Left renal cortex interstitium (tissue), 4 donors: Measurements from ENCODE around the gene TSPAN17. TPM values are rescaled to one million over a fixed set of nuclear protein-coding genes. Genes with fewer than 3 reads are reported as not detected.
A peak's percentile ranks its signal among the peaks of the same experiment; 100 is the strongest.
"Not testable (repeated sequence)": the region's sequence is repeated elsewhere in the genome, so short reads cannot be mapped to it uniquely, and the experiment has no call there.

Source experiments
- DNase-seq, 4 donors: peaks; one replicate each; pipeline ENCODE4 v3.0.0-alpha.2; 2013; ENCODE audit warnings: low read depth in 4 of 4, low spot score in 2 of 4, missing footprints in 1 of 4
- polyA plus RNA-seq, 4 donors: library from polyadenylated mRNA; unstranded; fragments of 120-200 nt; gene quantifications; one replicate each; pipeline ENCODE4 v1.2.1, GENCODE V29; 2013; ENCODE audit not compliant: insufficient read length in 4 of 4

TSPAN17 gene, protein sequence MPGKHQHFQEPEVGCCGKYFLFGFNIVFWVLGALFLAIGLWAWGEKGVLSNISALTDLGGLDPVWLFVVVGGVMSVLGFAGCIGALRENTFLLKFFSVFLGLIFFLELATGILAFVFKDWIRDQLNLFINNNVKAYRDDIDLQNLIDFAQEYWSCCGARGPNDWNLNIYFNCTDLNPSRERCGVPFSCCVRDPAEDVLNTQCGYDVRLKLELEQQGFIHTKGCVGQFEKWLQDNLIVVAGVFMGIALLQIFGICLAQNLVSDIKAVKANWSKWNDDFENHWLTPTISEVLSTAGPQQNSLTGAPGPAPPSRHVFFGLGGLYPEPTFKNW
- 10 to 100 TPM; 29.2 to 37.8 (median 33.5) TPM for polyA plus RNA-seq

DNA sequence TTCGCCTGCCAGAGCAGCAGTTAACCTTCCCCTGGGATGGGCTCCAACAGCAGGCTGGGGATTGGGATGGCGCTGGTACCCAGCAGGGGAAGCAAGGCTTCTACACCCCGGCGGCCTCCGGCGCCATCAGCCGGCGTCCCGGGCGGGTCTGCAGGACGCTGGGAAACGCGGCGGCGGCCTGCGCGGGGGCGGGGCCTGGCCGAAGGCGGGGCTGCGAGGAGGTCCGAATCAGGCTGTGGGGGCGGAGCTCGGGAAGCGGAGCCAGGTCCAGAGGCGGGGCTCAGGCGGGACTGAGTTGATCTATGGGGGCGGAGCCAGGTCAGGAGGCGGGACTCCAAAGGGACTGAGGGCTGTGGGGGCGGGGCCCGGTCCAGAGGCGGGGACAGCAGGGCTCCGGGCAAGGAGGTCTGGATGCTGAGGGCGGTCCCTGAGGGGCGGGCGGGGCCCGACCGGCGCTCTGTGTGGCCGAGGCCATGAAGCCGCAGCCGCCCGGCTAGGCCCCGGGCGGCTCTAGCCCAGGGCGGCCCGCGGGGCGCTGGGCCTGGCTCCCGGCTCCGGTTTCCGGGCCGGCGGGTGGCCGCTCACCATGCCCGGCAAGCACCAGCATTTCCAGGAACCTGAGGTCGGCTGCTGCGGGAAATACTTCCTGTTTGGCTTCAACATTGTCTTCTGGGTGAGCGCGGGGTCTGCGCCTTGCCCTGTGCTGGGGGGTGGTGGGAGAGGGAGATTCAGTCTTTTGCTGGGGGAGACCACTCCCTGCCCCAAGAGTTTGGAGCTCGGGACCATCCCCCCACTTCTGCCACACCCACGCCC is at the start of gene TSPAN17:
Gene TSPAN17 (plus strand): TSS at position 455 of the 813 bp plus-strand sequence. CDS start 132 bp downstream, at position 587.
- peak; percentile 89 to 99 (median 98) for DNase-seq

DNA sequence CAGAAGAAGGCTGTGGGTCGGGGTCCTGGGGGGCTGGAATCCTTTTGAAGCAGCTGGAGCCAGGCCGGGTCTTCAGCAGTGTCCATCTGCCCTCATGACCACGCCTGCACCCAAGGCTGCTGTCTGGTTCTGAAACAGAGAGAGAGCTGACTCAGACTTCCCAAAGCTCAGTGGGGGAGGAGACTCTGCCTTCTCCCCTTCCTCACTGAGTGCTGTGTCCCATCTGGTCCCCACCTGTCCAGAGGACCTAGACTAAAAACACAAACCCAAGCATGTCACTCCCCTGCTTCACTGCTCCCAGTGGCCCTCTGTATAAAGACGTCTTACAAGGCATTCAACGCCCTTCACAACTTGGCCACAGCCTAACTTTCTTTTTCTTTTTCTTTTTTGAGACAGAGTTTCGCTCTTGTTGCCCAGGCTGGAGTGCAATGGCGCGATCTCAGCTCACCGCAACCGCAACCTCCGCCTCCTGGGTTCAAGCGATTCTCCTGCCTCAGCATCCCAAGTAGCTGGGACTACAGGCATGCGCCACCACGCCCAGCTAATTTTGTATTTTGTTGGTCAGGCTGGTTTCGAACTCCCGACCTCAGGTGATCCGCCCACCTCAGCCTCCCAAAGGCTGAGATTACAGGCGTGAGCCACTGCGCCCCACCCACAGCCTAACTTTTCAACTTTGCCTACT is 47.4 kb upstream of the TSPAN17 start:
- not testable (repeated sequence) for DNase-seq

DNA sequence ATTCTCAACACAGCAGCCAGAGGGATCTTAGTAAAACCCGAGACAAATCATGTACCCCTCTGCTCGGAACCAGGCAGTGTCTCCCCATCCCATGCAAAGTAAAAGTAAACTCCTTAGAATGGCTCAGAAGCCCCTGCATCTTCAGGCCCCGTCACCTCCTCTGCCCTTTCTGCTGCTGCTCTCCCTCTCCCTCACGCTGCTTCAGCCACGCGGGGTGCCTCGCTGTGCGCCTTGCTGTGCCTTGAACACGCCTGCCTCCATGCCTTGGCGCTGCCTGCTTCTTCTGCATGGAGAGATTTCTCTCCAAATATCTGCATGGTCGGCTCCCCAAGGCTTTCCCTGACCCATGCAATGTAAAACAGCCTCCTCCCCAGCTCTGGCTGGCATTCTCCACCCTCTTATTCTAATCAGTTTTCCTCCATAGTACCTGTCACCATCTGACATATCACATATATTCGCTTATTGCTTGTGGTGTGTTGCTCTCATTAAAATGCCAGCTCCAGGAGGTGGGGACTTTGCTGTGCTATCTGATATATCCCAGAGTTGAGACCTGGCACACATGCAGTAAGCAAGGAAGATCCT is 45.3 kb upstream of the TSPAN17 start:
- DNase-seq: no peak

DNA sequence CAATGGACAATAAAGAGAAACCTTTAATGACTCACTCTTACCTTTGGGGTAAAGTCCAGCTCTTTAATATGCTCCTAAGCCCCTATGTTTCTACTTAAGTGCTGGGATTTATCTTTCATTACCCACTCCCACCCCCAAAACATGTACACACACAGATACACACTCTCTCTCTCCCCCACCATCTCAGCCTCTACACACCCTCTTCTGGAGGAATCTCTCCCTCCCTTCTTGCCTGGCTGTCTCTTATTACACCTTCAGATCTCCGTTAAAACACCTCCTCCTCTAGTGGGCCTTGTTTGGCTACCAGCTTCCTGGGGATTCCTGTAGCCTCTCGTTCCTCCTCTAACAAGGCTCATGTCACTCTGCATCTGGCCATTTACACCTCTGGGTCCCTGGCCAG is 44.2 kb upstream of the TSPAN17 start:
- DNase-seq: no peak

- DNase-seq: no peak
These were observed 41.3 kb upstream of the TSPAN17 start for GRCh38 chr5:176606032-176606431.

GRCh38 chr5:176606875-176607274 is 40.4 kb upstream of the TSPAN17 start:
- no peak for DNase-seq

DNA sequence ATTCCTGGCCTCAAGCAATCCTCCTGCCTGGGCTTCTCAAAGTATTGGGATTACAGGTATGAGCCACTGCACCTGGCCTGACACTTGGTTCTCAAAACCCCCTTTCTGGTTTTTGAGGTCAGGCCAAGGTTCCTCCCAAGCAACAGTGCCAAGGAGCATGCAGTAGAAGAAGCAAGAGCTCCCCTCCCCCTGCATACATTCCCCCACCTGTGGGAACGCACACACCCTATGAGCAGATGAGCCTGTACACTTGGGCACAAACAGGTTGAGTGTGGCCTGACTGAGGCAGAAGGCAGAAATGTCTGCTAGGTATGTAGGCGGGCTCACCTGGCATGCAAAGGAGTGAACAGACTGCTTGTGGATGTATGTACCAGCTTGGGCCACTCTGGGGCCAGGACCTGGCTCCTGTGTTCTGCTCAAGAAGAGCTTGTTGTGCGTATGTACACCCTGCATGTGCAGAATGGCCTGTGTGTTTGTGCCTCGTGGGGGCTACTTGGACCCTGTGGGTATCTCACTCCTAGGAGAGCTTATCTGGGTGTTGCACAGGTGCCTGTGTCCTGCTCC is 39.1 kb upstream of the TSPAN17 start:
- DNase-seq: no peak

DNA sequence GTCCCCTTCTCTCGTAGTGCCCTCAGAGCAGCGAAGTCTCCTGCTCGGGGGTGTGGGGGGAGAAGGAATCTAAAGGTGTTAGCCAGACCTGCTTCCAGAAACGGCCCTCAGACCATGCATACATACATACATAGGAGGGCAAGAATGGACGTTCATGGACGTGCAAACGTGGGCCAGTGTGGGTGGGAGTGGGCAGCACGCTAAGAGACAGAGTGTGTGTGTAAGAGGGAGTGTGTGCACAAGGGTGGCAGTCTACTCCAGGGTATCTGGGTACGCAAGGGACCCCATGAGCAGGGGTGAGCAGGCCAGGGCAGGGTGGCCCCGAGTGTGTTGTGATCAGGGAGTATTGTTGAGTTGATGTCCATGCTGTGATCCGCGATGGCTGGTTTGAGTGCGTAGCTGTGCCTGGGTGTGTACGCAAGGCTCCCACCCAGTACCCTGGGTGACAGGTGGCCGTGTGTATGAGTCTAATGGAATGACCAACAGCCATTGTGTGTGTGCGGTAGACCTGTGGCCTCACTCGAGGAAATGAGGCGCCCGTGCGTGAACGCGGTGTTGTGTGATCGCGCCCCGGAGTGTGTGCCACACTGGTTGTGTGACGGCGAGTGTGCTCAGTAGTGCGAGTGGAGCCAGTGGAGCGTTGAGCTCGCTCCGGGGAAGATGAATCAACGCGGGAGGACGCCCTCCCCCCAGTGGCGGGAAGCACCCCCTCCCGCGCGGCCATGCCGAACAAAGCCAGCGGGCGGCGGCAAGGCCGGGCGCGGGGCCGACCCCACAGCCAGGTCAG is 38.2 kb upstream of the TSPAN17 start:
- DNase-seq: no peak

DNA sequence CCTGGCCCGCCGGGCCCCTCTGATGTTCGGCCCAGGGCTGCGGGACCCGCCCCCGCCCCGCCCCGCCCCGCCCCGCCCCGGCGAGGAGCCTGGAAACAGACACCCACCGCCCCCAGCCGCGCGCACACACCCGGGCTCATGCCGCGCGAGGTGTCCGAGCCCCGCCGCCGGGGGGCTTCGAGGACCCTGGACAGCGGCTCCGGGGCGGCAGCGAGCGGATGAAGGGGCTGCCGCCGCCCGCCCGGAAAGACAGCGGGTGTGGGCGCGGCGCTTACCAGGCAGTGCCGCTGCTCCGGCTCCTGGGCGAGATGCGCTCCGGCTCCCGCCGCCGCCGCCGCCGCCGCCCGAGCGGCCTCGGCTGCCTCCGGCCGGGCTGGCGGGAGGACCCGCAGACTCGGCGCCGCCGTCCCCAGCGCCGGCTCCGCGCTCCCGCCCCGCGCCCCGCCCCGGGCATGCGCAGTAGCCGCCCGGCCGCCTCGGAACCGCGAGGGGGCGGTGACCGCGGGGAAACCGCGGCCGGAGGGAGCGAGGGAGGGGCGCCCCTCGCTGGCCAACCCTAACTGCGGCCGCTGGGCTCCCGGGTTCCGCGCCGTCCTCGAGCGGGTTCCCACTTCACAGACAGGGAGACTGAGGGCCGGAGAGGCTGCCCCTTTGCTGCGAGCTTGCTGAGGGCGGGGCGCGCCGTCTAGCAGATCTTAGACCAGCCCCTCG is 37.4 kb upstream of the TSPAN17 start, which contains the start of gene GPRIN1:
Gene GPRIN1 (minus strand): TSS at position 433 of the 711 bp plus-strand sequence. CDS start 10,322 bp downstream, outside the sequence.
- DNase-seq: peak in 1 of 4 donors; percentile 31

DNA sequence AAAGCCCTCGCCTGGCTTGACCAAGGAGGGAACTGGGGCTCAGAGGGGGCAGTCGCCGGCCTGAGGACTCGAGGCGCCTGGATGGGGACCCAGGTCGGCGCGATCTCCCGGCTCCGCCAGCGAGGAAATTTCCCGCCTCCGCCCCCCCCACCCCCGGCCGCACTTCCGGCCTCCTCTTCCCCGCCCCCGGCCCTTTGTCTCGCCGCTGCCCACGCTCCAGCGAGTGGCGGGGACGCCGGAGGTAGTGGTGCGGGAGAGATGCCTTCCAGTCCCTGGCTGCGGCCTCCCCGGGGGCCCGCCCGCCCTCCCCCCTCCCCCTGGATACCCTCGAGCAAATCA is 36.9 kb upstream of the TSPAN17 start:
- no peak for DNase-seq

GRCh38 chr5:176611435-176611834 is 35.8 kb upstream of the TSPAN17 start:
- DNase-seq: peak in 3 of 4 donors; percentile 58 to 80 (median 62)

GRCh38 chr5:176612008-176612407 is 35.3 kb upstream of the TSPAN17 start:
- DNase-seq: no peak

DNA sequence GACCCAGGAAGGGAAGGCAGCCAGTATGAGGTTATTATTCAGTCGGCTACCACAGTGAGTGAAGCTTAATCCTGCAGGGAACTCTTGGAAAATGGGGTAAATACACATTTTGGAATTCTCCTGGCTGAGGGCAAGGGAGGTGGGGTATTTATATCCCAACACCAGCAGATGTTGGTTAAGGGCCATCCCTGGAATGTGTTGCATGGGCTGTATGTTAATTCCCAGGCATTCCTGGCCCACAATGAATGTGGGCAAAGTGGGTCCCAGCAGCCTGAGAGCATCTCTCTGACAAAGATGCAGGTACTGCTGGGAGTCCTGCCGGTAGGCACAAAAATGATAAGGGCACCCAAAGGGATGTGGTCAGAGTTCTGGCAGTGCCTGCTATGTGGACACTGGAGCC is 34.4 kb upstream of the TSPAN17 start:
- no peak for DNase-seq

GRCh38 chr5:176614805-176615478 is 32.3 kb upstream of the TSPAN17 start:
- no peak for DNase-seq

DNA sequence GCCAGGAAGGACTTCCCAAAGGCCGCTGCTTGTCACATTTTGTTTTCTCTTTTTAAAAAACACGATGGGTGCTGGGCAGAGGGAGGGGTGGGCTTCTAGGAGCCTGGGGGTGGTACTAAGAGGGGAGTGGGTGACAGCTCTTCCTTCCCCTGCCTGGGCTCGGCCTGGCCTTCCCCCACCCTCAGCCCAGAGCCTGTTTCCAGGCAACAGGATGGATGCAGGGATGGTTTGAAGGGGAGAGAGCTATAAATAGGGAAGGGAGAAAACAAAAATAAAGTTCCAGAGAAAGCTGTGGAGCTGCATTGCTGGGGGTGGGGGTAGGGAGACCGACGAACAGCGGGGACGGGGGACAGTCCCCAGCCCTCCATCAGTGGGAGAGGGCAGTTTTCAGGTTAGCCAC is 30.8 kb upstream of the TSPAN17 start:
- no peak for DNase-seq

GRCh38 chr5:176618783-176619182 is 28.5 kb upstream of the TSPAN17 start:
- DNase-seq: no peak

GRCh38 chr5:176619203-176619568 is 28.1 kb upstream of the TSPAN17 start:
- DNase-seq: peak in 2 of 4 donors; percentile 39 to 54

DNA sequence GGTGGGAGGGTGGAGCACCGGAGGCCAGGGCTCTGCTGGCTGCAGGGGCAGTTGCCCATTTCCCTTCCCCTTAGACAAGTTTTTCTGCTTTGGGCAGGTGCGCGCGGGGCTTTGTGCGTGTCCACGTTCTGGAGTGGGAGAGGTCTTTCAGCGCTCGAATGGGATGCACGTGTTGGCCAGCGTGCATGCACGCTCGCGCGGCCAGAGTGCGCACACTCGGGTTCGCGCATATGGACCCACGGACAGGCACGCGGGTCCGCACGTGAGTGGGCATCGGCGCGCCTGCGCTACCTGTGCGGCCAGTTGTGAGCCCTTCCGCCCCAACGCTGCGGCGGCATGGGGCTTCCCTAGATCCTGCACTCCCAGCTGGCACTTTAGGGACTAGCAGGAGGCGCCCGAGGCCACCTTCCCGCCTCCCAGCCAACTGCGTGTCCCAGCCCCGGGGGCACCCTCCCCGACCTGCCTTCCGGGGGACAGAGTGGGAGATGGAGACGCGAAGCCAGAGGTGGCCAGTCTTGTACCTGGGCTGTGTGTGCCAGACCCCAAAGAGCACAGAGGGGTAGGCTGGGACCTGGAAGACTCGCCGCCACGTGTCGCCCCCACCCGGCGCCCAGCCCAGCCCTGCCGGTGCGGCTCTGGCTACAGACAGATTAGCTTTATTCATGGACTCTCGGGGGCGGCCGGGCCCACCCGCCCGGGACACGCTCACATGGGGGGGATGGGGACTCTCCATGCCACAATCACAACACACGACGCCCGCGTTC is 27.5 kb upstream of the TSPAN17 start:
- DNase-seq: no peak
